Measurements from ENCODE around the gene ZNF791.

- TF ChIP-seq POLR2AphosphoS5 (IDR thresholded peaks at IDR 0.05) = no peak
- TF ChIP-seq POLR2A (IDR thresholded peaks at IDR 0.05) = no peak
Observed at GRCh38 chr19:12617646-12618045, 6.9 kb downstream of the ZNF791 start.
